Suprapubic skin (tissue), 4 donors: Measurements from ENCODE around the gene DNM3. TPM values are rescaled to one million over a fixed set of nuclear protein-coding genes. Genes with fewer than 3 reads are reported as not detected.

Experiments
- DNase-seq, 2 donors: peaks; one replicate each; pipeline ENCODE4 v3.0.0-alpha.2; 2019; ENCODE audit warnings: low spot score in 2 of 2
- H3K27ac ChIP-seq: fragments of 200-600 bp; sonication (generic); one replicate; pipeline ENCODE4 v1.5.1; 2019
- H3K27me3 ChIP-seq: fragments of 200-600 bp; sonication (generic); one replicate; pipeline ENCODE4 v1.5.1; 2019
- H3K36me3 ChIP-seq: fragments of 200-600 bp; sonication (generic); one replicate; pipeline ENCODE4 v1.5.1; 2019
- H3K4me1 ChIP-seq: fragments of 200-600 bp; sonication (generic); one replicate; pipeline ENCODE4 v1.5.1; 2019
- H3K4me3 ChIP-seq: fragments of 200-600 bp; sonication (generic); one replicate; pipeline ENCODE4 v1.5.1; 2019; ENCODE audit warnings: mild to moderate bottlenecking
- H3K9me3 ChIP-seq: fragments of 200-600 bp; sonication (generic); one replicate; pipeline ENCODE4 v1.5.1; 2019
- CTCF ChIP-seq, 2 donors: fragments of 200-600 bp in 1 of 2; fragments of 450-650 bp in 1 of 2; sonication (generic) in 1 of 2; IDR thresholded peaks; one replicate each; pipeline ENCODE4 v1.5.1; 2016 to 2019; ENCODE audit warnings: antibody characterized with exemption in 2 of 2, mild to moderate bottlenecking in 1 of 2, moderate library complexity in 1 of 2
- EP300 ChIP-seq: sonication (generic); formaldehyde crosslinking; IDR thresholded peaks from one replicate; pipeline ENCODE4 v1.6.1; 2017; ENCODE audit warnings: antibody characterized with exemption
- POLR2A ChIP-seq, 2 donors: fragments of 450-650 bp; IDR thresholded peaks; one replicate each; pipeline ENCODE4 v1.6.1; 2017; ENCODE audit warnings: antibody characterized with exemption in 2 of 2, mild to moderate bottlenecking in 2 of 2, moderate library complexity in 2 of 2
- POLR2AphosphoS5 ChIP-seq, 3 donors: sonication (generic); formaldehyde crosslinking; IDR thresholded peaks; one replicate each; pipeline ENCODE4 v1.6.1; 2017; ENCODE audit warnings: antibody characterized with exemption in 3 of 3
- WGBS: methylation state at CpG from one replicate; pipeline ENCODE4 v1.1.5; 2018; 5-methylcytosine and 5-hydroxymethylcytosine counted together
- total RNA-seq, 4 donors: library from RNA; depleted of rRNA; stranded (reverse); fragments of >200 nt; gene quantifications; one replicate each; pipeline ENCODE4 v1.1.0, GENCODE V29; 2016

The DNM3 gene
- total RNA-seq, 4 donors from 2014 or later = 1.6 to 11.7 (median 3.7) TPM

GRCh38 chr1:171816300-171816901, 24.9 kb upstream of the DNM3 start:
- Histone ChIP-seq H3K27ac (no peak overlapping the region), H3K4me3 (no peak overlapping the region), H3K27me3 (no peaks in the 10 kb centered on the region), H3K9me3 (no peaks in the 10 kb centered on the region), H3K36me3 (no peaks in the 10 kb centered on the region), H3K4me1 (peaks cover 14% of the 10 kb centered on the region)
- no peak for DNase-seq
- no peak for TF ChIP-seq POLR2AphosphoS5 (IDR thresholded peaks at IDR 0.05)
- no peak for TF ChIP-seq EP300
- no peak for TF ChIP-seq CTCF (IDR thresholded peaks at IDR 0.05)
- TF ChIP-seq POLR2A (IDR thresholded peaks at IDR 0.05) = no peak
- WGBS = 95% methylated on average over 3 of the region's 3 CpGs

- whole genome bisulfite sequencing = 11% methylated on average over 3 of the region's 3 CpGs
- H3K27ac ChIP-seq = peak overlapping the region; percentile 53
These were observed 23.6 kb upstream of the DNM3 start for GRCh38 chr1:171817511-171818265.

GRCh38 chr1:171819946-171820345, 21.4 kb upstream of the DNM3 start:
- TF ChIP-seq EP300 (no peak), POLR2A (IDR thresholded peaks at IDR 0.05) (no peak), POLR2AphosphoS5 (IDR thresholded peaks at IDR 0.05) (no peak), CTCF (IDR thresholded peaks at IDR 0.05) (no peak)
- no peak overlapping the region for H3K4me3 ChIP-seq
- no peaks in the 10 kb centered on the region for H3K9me3 ChIP-seq
- DNase-seq = no peak
- H3K27me3 ChIP-seq = no peaks in the 10 kb centered on the region
- H3K27ac ChIP-seq = no peak overlapping the region
- 36% methylated on average over 2 of the region's 2 CpGs for WGBS
- no peaks in the 10 kb centered on the region for H3K36me3 ChIP-seq
- peaks cover 14% of the 10 kb centered on the region for H3K4me1 ChIP-seq

More at GRCh38 chr1:171817511-171818265, 23.6 kb upstream of the DNM3 start:
- peaks cover 14% of the 10 kb centered on the region for H3K4me1 ChIP-seq
- no peaks in the 10 kb centered on the region for H3K27me3 ChIP-seq
- no peaks in the 10 kb centered on the region for H3K9me3 ChIP-seq
- no peak for TF ChIP-seq POLR2A (IDR thresholded peaks at IDR 0.05)
- no peak for TF ChIP-seq EP300
- no peak for TF ChIP-seq POLR2AphosphoS5 (IDR thresholded peaks at IDR 0.05)
- TF ChIP-seq CTCF (IDR thresholded peaks at IDR 0.05) = no peak
- no peaks in the 10 kb centered on the region for H3K36me3 ChIP-seq
- DNase-seq = no peak
- no peak overlapping the region for H3K4me3 ChIP-seq

GRCh38 chr1:171826973-171827372, 14.3 kb upstream of the DNM3 start:
- H3K27ac ChIP-seq = no peak overlapping the region

More at GRCh38 chr1:171826973-171827372, 14.3 kb upstream of the DNM3 start:
- Histone ChIP-seq H3K9me3 (no peaks in the 10 kb centered on the region), H3K27me3 (no peaks in the 10 kb centered on the region), H3K4me3 (no peak overlapping the region), H3K36me3 (no peaks in the 10 kb centered on the region), H3K4me1 (no peaks in the 10 kb centered on the region)
- 17% methylated on average over 1 of the region's 1 CpG for WGBS
- DNase-seq = no peak
- TF ChIP-seq CTCF (IDR thresholded peaks at IDR 0.05) = no peak
- no peak for TF ChIP-seq EP300
- no peak for TF ChIP-seq POLR2A (IDR thresholded peaks at IDR 0.05)
- no peak for TF ChIP-seq POLR2AphosphoS5 (IDR thresholded peaks at IDR 0.05)
